Fibroblast of lung (primary cell): ENCODE results near the gene FOXD1.

Source experiments
- CTCF ChIP-seq, 2 donors: IDR thresholded peaks in 1 of 2; conservative IDR thresholded peaks in 1 of 2; 1 replicate in 1 of 2; 2 replicates in 1 of 2; pipeline ENCODE4 v1.5.1; 2011 to 2012; ENCODE audit warnings: low read length in 2 of 2, control low read depth in 1 of 2, inconsistent platforms in 1 of 2, low read depth in 1 of 2, mild to moderate bottlenecking in 1 of 2
- EZH2 ChIP-seq: IDR thresholded peaks from 2 replicates; pipeline ENCODE4 v1.5.1; 2012; ENCODE audit warnings: low read length, control low read depth, mild to moderate bottlenecking; ENCODE audit errors: missing control alignments

- no peak for TF ChIP-seq CTCF (conservative IDR thresholded peaks at IDR 0.05 in 1 of 2, IDR thresholded peaks at IDR 0.05 in 1 of 2; ENCODE audit: low read depth in 1 of 2, low read length in 2 of 2)
- TF ChIP-seq EZH2: no peak
Measured at GRCh38 chr5:73485715-73486114, 37.1 kb upstream of the FOXD1 start.
